Sciatic nerve (tissue), 2 donors: ENCODE measurements around the gene MSMO1. TPM values are rescaled to one million over a fixed set of nuclear protein-coding genes. Genes with fewer than 3 reads are reported as not detected.
"Not testable (repeated sequence)": the region's sequence is repeated elsewhere in the genome, so short reads cannot be mapped to it uniquely, and the experiment has no call there.

Experiments used
- ATAC-seq: fragments of 200-7000 bp; cut with Tn5 transposase; one replicate; pipeline ENCODE4 v1.9.1; 2020; ENCODE audit warnings: mild to moderate bottlenecking, moderate library complexity
- DNase-seq: peaks from one replicate; pipeline ENCODE4 v3.0.0-alpha.2; 2020; ENCODE audit warnings: low spot score
- intact Hi-C: fragments of 100-400 bp; cut with DNase I; formaldehyde crosslinking; loops from one replicate; pipeline ENCODE4 v1.14.2; 2022
- total RNA-seq: library from RNA; stranded (reverse); fragmentation: NEBNext Ultra II Directional; extraction: Animal tissue kit (Norgen Biotek cat#: 25700); gene quantifications from one replicate; pipeline ENCODE4 v1.2.1, GENCODE V29; 2021
- donor health status: DM: no; HTN: no; CAD: no.
- donor health status: DM: no; HTN: no; CAD: no.

MSMO1 gene
- total RNA-seq, 1 donor from 2014 or later: 114 TPM

GRCh38 chr4:165319030-165319429 is 8.4 kb upstream of the MSMO1 start:
- no peak for DNase-seq
- no peak for ATAC-seq
- intact Hi-C loops: no loop called here

- intact Hi-C loops: no loop called here
- DNase-seq (no peak), ATAC-seq (no peak)
These were observed 8.0 kb upstream of the MSMO1 start for GRCh38 chr4:165319509-165319908.

DNA sequence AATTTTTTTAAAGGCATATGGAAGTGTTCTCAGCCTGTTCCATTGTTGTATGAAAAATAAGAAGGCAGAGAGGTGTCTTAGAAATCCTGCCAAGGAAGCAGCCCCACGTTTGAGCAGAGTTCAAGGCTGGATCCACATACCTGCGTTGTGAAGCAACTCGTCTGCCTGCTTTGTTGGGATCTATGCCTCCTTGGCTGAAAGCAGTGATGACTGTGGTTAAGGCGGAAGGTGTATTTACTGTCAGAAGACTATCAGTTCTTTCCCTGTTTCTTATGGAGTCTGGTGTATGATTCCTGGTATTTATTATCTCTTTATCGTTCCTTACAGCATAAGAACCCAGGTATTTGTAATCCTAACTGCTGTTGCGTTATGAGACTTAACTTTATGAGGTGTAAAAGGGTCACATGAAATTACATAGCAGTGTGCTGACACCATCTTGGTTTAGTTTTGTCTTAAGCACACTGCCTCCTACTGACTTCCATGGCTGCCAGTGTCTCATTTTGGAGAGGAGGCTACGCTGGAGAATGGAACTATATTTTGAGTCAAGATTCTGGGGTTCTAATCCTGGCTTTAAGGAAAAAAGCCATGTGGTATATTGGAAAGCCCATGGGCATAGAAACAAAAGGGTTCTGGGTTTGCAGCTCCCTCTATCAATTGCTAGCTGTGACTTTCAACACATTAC is 3.1 kb upstream of the MSMO1 start:
- ATAC-seq: no peak
- intact Hi-C loops: no loop called here
- no peak for DNase-seq

GRCh38 chr4:165324918-165325304 is 2.6 kb upstream of the MSMO1 start:
- intact Hi-C loops: no loop called here
- no peak for ATAC-seq
- DNase-seq: no peak

DNA sequence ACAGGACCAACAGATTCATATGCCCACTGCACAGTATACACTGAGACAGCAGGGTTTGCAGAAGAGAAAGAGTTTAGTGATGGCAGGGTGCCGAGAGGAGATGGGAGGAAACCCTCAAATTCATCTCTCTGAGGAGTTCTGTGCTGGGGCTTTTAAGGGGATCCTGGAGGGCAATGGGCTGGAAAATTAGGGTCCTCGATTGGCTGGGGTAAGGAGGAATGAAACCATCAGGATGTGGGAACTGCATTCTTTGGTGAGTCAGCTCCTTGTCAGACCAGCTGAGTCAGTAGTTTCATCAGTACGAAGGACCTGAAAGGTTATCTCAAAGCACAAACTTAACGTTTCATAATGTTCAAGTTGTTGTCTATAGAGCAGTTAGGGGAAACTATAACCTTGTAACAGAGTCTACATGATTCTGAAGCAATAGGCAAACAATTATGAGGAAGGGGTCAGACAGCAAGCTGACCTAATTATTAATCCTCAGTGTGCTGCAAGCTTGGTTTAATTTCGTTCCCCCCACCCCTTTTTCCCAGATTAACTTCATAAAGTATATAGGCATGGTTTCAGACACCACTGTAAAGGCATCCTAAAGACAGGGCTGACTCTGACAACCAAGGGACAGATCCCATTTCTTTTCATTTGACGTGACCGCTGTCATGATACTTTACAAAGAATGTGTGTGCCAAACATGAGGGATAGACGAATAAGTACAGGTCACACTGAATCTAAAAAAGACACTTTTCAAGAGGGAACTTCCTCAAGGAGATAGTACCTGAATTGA is 1.5 kb upstream of the MSMO1 start:
- intact Hi-C loops: no loop called here
- ATAC-seq (no peak), DNase-seq (no peak)

DNA sequence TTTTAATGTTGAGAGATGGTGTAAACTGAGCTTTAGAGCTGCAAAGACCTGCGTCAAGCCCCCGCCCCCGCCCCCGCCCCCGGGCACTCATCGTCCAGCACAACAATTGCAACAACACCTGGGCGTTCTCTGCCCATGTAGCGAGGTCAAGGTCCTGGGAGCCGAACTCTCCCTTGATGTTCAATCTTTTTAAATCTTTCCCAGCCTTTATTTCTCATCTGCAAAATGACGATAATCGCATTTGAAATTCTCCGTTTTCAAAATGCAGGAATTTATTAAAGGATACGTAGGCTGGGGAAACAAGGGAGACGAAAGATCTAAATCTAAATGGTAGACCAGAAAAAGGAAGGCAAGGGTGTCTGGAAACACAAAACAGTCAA is 648 bp upstream of the MSMO1 start:
- ATAC-seq (peak; percentile 40), DNase-seq (no peak)
- intact Hi-C loops: no loop called here

DNA sequence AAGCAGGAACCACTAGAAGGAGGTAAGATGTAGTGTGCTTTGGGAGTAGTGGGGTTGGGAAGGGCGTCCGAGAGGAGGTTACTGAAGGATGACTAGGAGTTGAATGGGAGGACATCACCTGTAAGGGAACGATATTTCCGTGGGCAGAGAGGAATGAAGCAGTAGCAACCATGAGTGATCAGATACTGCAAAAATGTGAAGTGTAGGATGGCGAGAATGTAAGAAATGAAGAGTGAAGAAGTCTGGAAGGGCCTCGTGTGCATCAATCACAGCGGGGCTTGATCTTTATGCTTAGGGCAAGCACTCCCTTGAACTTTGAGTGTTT is 594 bp downstream of the MSMO1 start:
- DNase-seq (no peak), ATAC-seq (no peak)
- intact Hi-C loops: no loop called here

- no peak for DNase-seq
- ATAC-seq: no peak
- intact Hi-C loops: no loop called here
These were observed 1.2 kb downstream of the MSMO1 start for GRCh38 chr4:165328708-165329107.

DNA sequence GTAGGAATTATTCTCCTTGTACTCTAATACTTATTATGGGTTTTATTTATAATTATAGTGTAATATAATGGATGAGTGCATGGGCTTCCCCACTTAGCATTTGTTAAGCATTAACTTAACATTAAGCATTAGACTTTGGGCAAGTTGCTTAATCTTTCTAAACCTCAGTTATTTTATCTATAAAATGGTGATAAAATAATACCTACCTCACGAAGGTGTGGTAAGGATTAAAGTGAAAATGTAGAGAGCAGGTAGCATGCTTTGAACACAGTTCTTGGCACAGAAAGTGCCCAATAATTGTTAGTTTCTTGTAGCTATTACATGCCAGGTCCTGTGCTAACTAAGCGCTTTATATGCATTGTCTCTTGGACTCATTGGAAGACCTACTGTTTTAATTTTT is 2.6 kb downstream of the MSMO1 start:
- intact Hi-C loops: loop anchor here (10.0 kb wide), 1 partner anchor 195 kb away; no protein-coding TSS in a partner anchor
- DNase-seq (no peak), ATAC-seq (no peak)

- intact Hi-C loops: loop anchor here (10.0 kb wide), 1 partner anchor 196 kb away; no protein-coding TSS in a partner anchor
- ATAC-seq (no peak), DNase-seq (no peak)
These were observed 3.2 kb downstream of the MSMO1 start for GRCh38 chr4:165330666-165331065.

GRCh38 chr4:165331359-165331758 is 3.9 kb downstream of the MSMO1 start:
- ATAC-seq: no peak
- intact Hi-C loops: loop anchor here (10.0 kb wide), 1 partner anchor 197 kb away; no protein-coding TSS in a partner anchor
- no peak for DNase-seq

DNA sequence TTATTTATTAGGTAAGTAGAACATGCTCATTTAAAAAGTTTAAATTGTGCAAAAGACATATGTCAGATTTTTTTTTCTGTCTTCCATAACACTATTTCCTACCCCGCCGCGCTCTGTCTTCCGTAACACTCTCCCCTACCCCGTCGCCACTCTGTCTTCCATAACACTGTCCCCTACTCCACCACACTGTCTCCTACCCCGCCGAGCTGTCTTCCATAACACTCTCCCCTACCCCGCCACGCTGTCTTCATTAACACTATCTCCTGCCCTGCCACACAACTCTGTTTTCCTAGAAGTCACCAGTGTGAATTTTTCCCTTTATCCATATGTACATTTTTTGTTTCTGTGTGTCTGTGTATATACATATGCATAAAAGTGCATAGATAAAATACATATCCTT is 4.4 kb downstream of the MSMO1 start:
- ATAC-seq: no peak
- intact Hi-C loops: loop anchor here (10.0 kb wide), 1 partner anchor 197 kb away; no protein-coding TSS in a partner anchor
- DNase-seq: no peak

- ATAC-seq (no peak), DNase-seq (no peak)
- intact Hi-C loops: loop anchor here (10.0 kb wide), 1 partner anchor 198 kb away; no protein-coding TSS in a partner anchor
These were observed 5.0 kb downstream of the MSMO1 start for GRCh38 chr4:165332502-165332901.

GRCh38 chr4:165335163-165335703 is 7.8 kb downstream of the MSMO1 start:
- no peak for ATAC-seq

GRCh38 chr4:165336743-165337142 is 9.3 kb downstream of the MSMO1 start:
- ATAC-seq: no peak
- no peak for DNase-seq
- intact Hi-C loops: loop anchor here (10.0 kb wide), 1 partner anchor 202 kb away; no protein-coding TSS in a partner anchor

More at GRCh38 chr4:165335163-165335703, 7.8 kb downstream of the MSMO1 start:
- intact Hi-C loops: loop anchor here (10.0 kb wide), 1 partner anchor 200 kb away; no protein-coding TSS in a partner anchor
- DNase-seq: no peak

- DNase-seq, intact Hi-C loops: not testable (repeated sequence)
These were observed 14.9 kb downstream of the MSMO1 start for GRCh38 chr4:165342340-165342739.

DNA sequence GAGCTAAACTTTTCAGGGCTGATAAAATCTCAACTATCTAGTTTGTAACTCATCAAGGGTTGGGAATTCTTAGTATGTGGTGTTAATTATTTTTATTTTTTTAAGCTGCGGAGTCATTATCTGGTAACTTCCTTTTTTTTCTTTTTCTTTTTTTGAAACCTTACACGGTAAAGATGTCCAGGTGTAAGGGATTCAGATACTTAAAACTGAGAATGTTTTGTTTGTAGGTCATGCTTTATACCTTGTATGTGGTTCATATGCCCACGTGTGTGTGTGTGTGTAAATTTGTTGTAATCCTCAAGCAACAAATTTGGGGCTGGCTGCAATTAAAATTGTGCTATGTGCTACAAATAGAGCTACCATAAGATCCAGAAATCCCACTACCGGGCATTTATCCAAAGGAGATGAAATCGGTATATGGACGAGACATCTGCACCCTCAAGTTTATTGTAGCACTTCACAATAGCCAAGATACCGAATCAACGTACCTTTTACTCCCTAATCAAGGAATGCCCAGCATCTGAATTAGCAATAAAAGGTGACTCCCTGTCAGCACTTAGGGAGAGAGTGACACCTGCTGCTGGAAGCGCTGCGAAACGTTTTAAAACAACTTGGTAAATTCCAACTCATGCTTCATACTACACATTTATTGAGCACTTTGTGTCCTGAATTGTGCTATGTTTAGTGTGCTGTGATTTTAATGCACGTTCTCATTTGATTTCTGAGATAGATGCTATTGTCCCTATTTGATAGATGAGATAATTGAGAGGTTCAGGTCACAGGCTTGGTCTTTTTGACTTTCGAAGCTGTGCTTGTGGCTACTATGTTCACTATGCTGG is 16.1 kb downstream of the MSMO1 start:
- ATAC-seq: no peak
- intact Hi-C loops: no loop called here

More at GRCh38 chr4:165342340-165342739, 14.9 kb downstream of the MSMO1 start:
- ATAC-seq: not testable (repeated sequence)

GRCh38 chr4:165345666-165346417 is 18.4 kb downstream of the MSMO1 start:
- intact Hi-C loops: no loop called here
- ATAC-seq: peak; percentile 17
- no peak for DNase-seq

More for the DNA sequence above, 16.1 kb downstream of the MSMO1 start:
- no peak for DNase-seq
